MG63 (cell line): ENCODE results near the gene MLX. TPM values are rescaled to one million over a fixed set of nuclear protein-coding genes. Genes with fewer than 3 reads are reported as not detected.
"Not testable (repeated sequence)": the region's sequence is repeated elsewhere in the genome, so short reads cannot be mapped to it uniquely, and the experiment has no call there.

ENCODE experiments used
- DNase-seq: peaks from one replicate; pipeline ENCODE4 v3.0.0-alpha.2; 2020
- H3K27me3 ChIP-seq: fragments of 250-450 bp; sonication (Bioruptor Pico); 2 replicates; pipeline ENCODE4 v1.5.1; 2020; ENCODE audit warnings: mild to moderate bottlenecking, moderate library complexity
- H3K36me3 ChIP-seq: fragments of 250-450 bp; sonication (Bioruptor Pico); 2 replicates; pipeline ENCODE4 v1.5.1; 2020; ENCODE audit warnings: mild to moderate bottlenecking, moderate library complexity
- H3K4me3 ChIP-seq: fragments of 250-450 bp; sonication (Bioruptor Pico); 2 replicates; pipeline ENCODE4 v1.5.1; 2020; ENCODE audit warnings: mild to moderate bottlenecking, moderate library complexity
- H3K9me3 ChIP-seq: fragments of 250-450 bp; sonication (Bioruptor Pico); 2 replicates; pipeline ENCODE4 v1.5.1; 2020; ENCODE audit warnings: mild to moderate bottlenecking, moderate library complexity
- total RNA-seq: library from RNA; depleted of rRNA; stranded (reverse); fragments of >200 nt; shearing (Covaris generic); gene quantifications from 2 replicates; pipeline ENCODE4 v1.2.3, GENCODE V29; 2014; ENCODE audit warnings: low replicate concordance

The MLX gene
- total RNA-seq, 1 experiment from 2014 or later = 40.0 TPM

DNA sequence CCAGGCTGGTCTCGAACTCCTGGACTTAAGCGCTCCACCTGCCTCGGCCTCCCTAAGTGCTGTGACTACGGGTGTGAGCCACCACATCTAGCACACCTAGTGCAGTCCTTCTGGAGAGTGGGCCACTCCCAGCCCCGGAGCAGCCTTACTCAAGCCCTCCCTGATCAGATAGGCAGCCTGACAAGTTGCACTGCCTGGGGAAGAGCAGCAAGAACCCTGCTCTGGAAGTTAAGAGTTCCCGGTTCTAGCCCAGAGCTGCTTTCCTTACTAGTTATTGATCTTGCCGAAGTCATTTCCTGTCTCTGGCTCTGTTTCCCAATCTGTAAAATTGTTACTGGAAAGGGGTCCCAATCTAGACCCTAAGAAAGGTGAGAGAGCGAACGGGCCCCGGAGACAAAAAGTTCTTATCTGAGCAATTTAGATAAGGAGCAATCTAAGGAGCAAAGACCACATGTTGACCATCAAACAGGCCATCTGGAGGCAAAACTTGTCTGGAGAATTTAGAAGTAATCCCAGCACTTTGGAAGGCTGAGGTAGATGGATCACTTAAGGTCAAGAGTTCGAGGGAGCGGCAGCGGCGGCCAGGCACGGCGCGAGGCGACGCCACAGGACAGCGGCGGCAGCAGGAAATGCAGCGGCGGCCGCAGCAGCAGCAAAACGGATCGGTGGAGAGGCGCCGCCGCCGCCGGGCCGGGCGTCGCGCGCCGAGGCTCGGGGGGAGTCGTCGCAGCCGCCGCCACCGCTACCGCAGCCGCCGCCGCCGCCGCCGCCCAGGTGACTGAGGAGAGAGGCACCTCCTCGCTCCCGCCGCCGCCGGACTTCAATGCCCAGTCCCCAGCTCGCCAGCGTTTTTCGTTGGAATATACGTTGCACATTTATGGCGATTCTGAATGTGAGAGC lies 35.2 kb upstream of the MLX start:
- H3K9me3 ChIP-seq = no peaks in the 10 kb centered on the region
- peak overlapping the region; percentile 45 for H3K4me3 ChIP-seq
- no peaks in the 10 kb centered on the region for H3K36me3 ChIP-seq
- DNase-seq = peak; percentile 65
- H3K27me3 ChIP-seq = no peaks in the 10 kb centered on the region

- DNase-seq = no peak
- Histone ChIP-seq H3K4me3 (peak overlapping the region; percentile 64), H3K9me3 (no peaks in the 10 kb centered on the region), H3K27me3 (no peaks in the 10 kb centered on the region), H3K36me3 (peaks cover 24% of the 10 kb centered on the region)
Measured at GRCh38 chr17:42535155-42536047, 31.5 kb upstream of the MLX start.

GRCh38 chr17:42536048-42536371 lies 30.9 kb upstream of the MLX start, which contains the start of gene NAGLU:
Gene NAGLU (plus strand): TSS chr17:42536241. CDS start chr17:42536273, 32 bp downstream.
- Histone ChIP-seq H3K36me3 (peaks cover 28% of the 10 kb centered on the region), H3K9me3 (no peaks in the 10 kb centered on the region), H3K27me3 (no peaks in the 10 kb centered on the region), H3K4me3 (peak within 1 kb of the TSS; percentile 64)
- DNase-seq = peak; percentile 96

DNA sequence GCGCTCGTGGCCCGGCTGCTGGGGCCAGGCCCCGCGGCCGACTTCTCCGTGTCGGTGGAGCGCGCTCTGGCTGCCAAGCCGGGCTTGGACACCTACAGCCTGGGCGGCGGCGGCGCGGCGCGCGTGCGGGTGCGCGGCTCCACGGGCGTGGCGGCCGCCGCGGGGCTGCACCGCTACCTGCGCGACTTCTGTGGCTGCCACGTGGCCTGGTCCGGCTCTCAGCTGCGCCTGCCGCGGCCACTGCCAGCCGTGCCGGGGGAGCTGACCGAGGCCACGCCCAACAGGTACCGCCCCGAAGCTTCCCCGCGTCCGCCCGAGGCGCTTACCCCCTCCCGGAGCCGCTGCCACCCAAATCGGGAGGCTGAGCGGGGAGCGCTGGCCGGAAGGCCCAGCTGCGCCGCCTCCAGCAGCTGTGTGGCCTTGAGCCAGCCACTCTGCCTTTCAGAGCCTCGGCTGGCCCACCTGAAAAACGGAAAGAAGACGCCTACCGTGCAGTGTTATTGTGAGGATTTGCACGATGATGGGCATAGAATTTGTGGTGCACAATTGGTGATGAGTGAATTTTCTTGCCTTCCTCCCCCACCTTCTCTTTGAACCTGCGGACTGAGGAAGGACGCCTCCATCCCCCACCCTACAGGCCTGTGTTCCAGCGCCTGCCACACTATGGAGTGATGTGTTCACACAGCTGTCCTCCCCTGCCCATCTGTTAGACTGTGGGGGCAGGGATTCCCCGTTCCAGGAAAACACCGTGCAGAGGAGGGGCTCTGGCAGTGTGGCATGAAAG lies 30.3 kb upstream of the MLX start:
- H3K36me3 ChIP-seq = peaks cover 33% of the 10 kb centered on the region
- DNase-seq = peak; percentile 92
- H3K9me3 ChIP-seq = no peaks in the 10 kb centered on the region
- H3K27me3 ChIP-seq = no peaks in the 10 kb centered on the region
- peak overlapping the region; percentile 64 for H3K4me3 ChIP-seq

DNA sequence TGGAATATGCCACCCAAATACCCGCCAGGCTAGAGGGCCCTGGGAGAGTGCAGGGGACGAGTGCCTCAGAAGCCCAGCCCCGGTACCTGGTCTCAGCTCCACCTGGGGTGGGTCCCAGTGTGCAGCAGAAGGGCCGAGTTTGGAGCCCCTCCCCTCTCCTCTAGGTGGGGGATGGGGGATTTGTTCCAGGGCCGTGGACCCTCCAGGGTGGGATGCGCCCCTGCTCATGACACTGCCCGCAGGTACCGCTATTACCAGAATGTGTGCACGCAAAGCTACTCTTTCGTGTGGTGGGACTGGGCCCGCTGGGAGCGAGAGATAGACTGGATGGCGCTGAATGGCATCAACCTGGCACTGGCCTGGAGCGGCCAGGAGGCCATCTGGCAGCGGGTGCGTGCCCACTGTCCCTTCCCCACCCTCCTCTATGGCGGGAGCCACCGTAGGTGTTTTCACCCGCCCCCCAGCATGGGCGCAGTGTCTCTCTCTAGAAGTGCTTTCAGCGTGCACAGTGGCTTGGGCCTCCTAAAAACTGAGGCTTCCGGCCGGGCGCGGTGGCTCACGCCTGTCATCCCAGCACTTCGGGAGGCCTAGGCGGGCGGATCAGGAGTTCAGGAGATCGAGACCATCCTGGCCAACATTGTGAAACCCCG lies 29.6 kb upstream of the MLX start:
- peak overlapping the region; percentile 64 for H3K4me3 ChIP-seq
- H3K36me3 ChIP-seq = peaks cover 37% of the 10 kb centered on the region
- H3K9me3 ChIP-seq = no peaks in the 10 kb centered on the region
- no peaks in the 10 kb centered on the region for H3K27me3 ChIP-seq
- DNase-seq = no peak

DNA sequence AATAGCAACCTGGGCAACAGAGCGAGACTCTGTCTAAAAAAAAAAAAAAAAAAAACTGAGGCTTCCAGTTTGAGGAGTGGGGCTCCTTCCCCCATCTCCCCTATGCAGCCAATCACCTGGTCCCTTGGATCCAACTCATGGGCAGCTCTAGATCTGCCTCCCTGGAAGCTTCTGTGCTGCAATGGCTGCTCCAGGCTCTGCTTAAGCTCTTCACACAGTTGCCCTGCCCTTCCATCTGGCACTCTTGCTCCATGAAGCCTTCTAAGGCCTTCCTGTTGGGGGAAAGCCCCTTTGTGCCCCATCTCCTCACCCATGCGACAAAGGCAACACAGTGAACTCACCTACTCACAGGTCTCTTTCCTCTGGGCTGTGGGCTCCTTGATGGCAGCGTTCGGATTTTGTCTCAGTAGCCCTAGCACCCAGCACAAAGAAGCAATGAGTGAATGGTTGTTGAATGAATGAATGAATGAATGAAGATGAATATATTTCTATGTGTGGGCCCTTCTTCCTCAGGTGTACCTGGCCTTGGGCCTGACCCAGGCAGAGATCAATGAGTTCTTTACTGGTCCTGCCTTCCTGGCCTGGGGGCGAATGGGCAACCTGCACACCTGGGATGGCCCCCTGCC lies 29.0 kb upstream of the MLX start:
- no peaks in the 10 kb centered on the region for H3K9me3 ChIP-seq
- H3K4me3 ChIP-seq = no peak overlapping the region
- no peak for DNase-seq
- H3K27me3 ChIP-seq = no peaks in the 10 kb centered on the region
- H3K36me3 ChIP-seq = peaks cover 42% of the 10 kb centered on the region

DNA sequence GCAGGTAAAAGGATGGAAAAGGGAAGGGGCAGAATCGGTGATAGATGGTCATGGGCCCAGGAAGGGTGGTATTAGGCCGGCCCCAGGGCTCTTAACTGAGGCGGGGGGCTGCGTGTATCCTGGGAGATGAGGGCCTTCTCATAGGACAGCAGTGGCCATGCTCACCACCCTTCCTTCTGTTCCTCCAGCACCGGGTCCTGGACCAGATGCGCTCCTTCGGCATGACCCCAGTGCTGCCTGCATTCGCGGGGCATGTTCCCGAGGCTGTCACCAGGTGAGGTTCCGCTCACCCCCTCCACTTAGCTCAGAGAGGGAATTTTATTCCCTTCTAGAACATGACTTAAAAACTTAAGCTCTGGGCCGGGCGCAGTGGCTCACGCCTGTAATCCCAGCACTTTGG lies 28.4 kb upstream of the MLX start:
- peaks cover 47% of the 10 kb centered on the region for H3K36me3 ChIP-seq
- H3K4me3 ChIP-seq = no peak overlapping the region
- H3K9me3 ChIP-seq = no peaks in the 10 kb centered on the region
- no peaks in the 10 kb centered on the region for H3K27me3 ChIP-seq
- no peak for DNase-seq

DNA sequence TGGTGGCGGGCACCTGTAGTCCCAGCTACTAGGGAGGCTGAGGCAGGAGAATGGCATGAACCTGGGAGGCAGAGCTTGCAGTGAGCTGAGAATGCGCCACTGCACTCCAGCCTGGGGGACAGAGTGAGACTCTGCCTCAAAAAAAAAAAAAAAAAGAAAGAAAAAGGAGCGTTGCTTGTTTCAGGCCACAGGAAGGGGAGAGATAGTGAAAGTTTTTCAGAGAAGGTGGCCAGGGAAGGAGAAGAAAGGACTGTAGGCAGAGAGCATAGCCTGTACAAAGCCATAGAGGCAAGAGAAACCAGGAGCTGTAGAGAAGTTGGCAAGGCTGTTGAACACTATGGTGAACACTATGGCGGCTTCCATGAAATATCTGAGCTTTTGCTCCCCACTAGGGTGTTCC lies 26.3 kb upstream of the MLX start:
- peaks cover 54% of the 10 kb centered on the region for H3K36me3 ChIP-seq
- DNase-seq, H3K4me3 ChIP-seq, H3K27me3 ChIP-seq, H3K9me3 ChIP-seq: not testable (repeated sequence)

- no peak overlapping the region for H3K4me3 ChIP-seq
- H3K36me3 ChIP-seq = peaks cover 54% of the 10 kb centered on the region
- H3K9me3 ChIP-seq = no peaks in the 10 kb centered on the region
- no peaks in the 10 kb centered on the region for H3K27me3 ChIP-seq
- DNase-seq = no peak
Measured at GRCh38 chr17:42541041-42541833, 25.7 kb upstream of the MLX start.

GRCh38 chr17:42543190-42544079 lies 23.5 kb upstream of the MLX start:
- Histone ChIP-seq H3K9me3 (no peaks in the 10 kb centered on the region), H3K4me3 (no peak overlapping the region), H3K36me3 (peaks cover 44% of the 10 kb centered on the region), H3K27me3 (no peaks in the 10 kb centered on the region)
- DNase-seq = no peak

DNA sequence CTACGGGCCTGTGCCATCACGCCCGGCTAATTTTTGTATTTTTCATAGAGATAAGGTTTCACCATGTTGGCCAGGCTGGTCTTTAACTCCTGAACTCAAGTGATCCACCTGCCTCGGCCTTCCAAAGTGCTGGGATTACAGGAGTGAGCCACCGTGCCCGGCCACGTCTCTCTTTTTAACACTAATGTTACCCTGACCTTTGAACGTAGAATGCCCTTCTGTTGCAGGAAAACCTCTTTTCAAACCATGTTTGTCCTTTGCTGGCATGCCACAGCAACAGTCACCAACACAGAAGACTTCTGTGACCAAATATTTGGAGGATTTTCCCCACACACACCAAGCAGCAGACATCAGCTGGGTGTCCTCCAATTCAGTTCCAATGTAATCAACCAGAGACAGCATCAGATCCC lies 22.0 kb upstream of the MLX start:
- Histone ChIP-seq H3K27me3 (no peaks in the 10 kb centered on the region), H3K36me3 (peaks cover 30% of the 10 kb centered on the region), H3K9me3 (no peaks in the 10 kb centered on the region), H3K4me3 (no peak overlapping the region)
- no peak for DNase-seq

DNA sequence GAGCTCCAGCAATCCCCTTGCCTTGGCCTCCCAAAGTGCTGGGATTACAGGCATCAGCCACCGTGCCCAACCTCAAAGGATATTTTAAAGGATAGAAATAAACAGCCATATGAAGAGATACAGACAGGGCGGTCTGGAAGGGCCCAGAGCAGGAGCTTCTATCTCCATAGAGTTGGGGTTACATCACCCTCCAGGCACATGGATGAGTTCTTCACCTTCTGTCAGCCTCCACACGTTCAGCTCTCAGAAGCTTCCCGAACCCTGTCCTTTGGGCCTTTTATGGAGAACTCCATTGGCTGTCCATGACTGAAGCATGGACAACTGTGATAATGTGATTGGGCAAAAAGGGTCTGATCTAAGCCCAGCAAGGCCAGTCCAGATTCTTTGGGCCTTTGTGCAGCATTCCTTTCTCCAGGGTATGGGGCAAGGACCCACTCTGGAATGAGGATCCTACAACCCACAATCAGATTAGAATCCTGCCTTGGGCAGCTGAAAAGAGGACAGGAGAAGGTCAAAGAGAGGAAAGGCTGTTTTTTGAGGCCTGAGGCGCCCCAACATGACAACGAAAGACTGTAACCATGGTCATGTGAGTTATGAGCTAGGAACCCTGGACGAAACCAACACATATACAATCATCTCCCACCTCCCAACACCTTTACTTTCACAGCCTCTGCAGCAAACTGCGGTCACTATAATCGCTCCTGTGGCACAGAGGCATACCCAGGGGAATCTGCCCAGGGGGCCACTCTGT lies 21.0 kb upstream of the MLX start:
- not testable (repeated sequence) for H3K27me3 ChIP-seq, H3K4me3 ChIP-seq, H3K9me3 ChIP-seq, DNase-seq
- peaks cover 27% of the 10 kb centered on the region for H3K36me3 ChIP-seq

DNA sequence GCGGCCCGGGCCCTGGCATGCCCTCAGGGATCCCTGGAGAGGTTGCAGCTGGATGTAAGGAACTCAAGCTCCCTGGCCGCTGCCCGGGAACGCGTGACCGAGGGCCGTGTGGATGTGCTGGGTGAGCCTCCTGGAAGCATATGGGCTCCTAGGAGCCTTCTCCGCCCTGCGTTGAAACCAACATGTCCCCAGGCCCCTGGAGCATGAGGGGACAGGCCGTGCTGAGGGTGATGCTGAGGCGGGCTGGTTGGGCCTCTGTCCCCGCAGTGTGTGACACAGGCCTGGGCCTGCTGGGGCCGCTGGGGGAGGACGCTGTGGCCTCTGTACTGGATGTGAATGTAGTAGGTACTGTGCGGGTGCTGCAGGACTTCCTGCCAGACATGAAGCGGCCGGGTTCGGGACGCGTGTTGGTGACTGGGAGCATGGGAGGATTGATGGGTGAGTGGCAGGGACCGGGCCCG lies 19.9 kb upstream of the MLX start:
- H3K27me3 ChIP-seq = no peaks in the 10 kb centered on the region
- no peak overlapping the region for H3K4me3 ChIP-seq
- no peak for DNase-seq
- peaks cover 19% of the 10 kb centered on the region for H3K36me3 ChIP-seq
- H3K9me3 ChIP-seq = no peaks in the 10 kb centered on the region

GRCh38 chr17:42547698-42548069 lies 19.2 kb upstream of the MLX start:
- H3K4me3 ChIP-seq = no peak overlapping the region

More at GRCh38 chr17:42547698-42548069, 19.2 kb upstream of the MLX start:
- DNase-seq = no peak
- H3K27me3 ChIP-seq = no peaks in the 10 kb centered on the region
- no peaks in the 10 kb centered on the region for H3K9me3 ChIP-seq
- H3K36me3 ChIP-seq = peaks cover 14% of the 10 kb centered on the region
